ENCODE measurements around the gene PKDCC.
"Not testable (repeated sequence)": the region's sequence is repeated elsewhere in the genome, so short reads cannot be mapped to it uniquely, and the experiment has no call there.

The PKDCC gene

GRCh38 chr2:42067521-42067920 lies 19.7 kb downstream of the PKDCC start:
- DNase-seq = no peak

GRCh38 chr2:42068571-42069178 lies 20.9 kb downstream of the PKDCC start:
- DNase-seq = no peak

- no peak for DNase-seq
These were observed 21.7 kb downstream of the PKDCC start for GRCh38 chr2:42069568-42069967.

- no peak for DNase-seq
These were observed 24.0 kb downstream of the PKDCC start for GRCh38 chr2:42071791-42072190.

- no peak for DNase-seq
These were observed 24.7 kb downstream of the PKDCC start for GRCh38 chr2:42072349-42073118.

GRCh38 chr2:42073739-42074503 lies 26.1 kb downstream of the PKDCC start:
- DNase-seq = no peak

GRCh38 chr2:42074661-42075060 lies 26.8 kb downstream of the PKDCC start:
- no peak for DNase-seq

GRCh38 chr2:42076357-42077225 lies 28.8 kb downstream of the PKDCC start:
- no peak for DNase-seq

- DNase-seq = no peak
These were observed 29.5 kb downstream of the PKDCC start for GRCh38 chr2:42077343-42077742.

- DNase-seq = no peak
These were observed 32.0 kb downstream of the PKDCC start for GRCh38 chr2:42079737-42080287.

GRCh38 chr2:42081151-42081550 lies 33.3 kb downstream of the PKDCC start:
- not testable (repeated sequence) for DNase-seq

GRCh38 chr2:42082016-42082415 lies 34.2 kb downstream of the PKDCC start:
- no peak for DNase-seq

- DNase-seq = no peak
These were observed 36.4 kb downstream of the PKDCC start for GRCh38 chr2:42084231-42084671.

GRCh38 chr2:42085070-42085469 lies 37.2 kb downstream of the PKDCC start:
- DNase-seq = not testable (repeated sequence)

GRCh38 chr2:42085706-42086487 lies 38.1 kb downstream of the PKDCC start:
- no peak for DNase-seq

- DNase-seq = no peak
These were observed 38.7 kb downstream of the PKDCC start for GRCh38 chr2:42086500-42086953.

- DNase-seq = no peak
These were observed 39.5 kb downstream of the PKDCC start for GRCh38 chr2:42087137-42087856.

GRCh38 chr2:42087857-42088195 lies 40.0 kb downstream of the PKDCC start:
- no peak for DNase-seq

- DNase-seq = no peak
These were observed 41.6 kb downstream of the PKDCC start for GRCh38 chr2:42089340-42089925.

- DNase-seq = no peak
These were observed 42.4 kb downstream of the PKDCC start for GRCh38 chr2:42090216-42090615.

- no peak for DNase-seq
These were observed 43.9 kb downstream of the PKDCC start for GRCh38 chr2:42091671-42092070.

Data from cerebellar nuclear complex (tissue), 1 donor.